Gastroesophageal sphincter (tissue), 4 donors: Measurements from ENCODE around the gene MAP3K4. TPM values are rescaled to one million over a fixed set of nuclear protein-coding genes. Genes with fewer than 3 reads are reported as not detected.

Source experiments
- ATAC-seq: fragments of 150-250 bp; one replicate; pipeline ENCODE4 v1.9.1; 2016; ENCODE audit warnings: mild to moderate bottlenecking, moderate library complexity
- H3K27ac ChIP-seq, 4 donors: fragments of 200-600 bp; sonication (generic) in 3 of 4; 1 replicate in 3 of 4; 2 replicates in 1 of 4; pipeline ENCODE4 v1.5.1; 2016 to 2019
- H3K27me3 ChIP-seq: fragments of 200-600 bp; sonication (generic); one replicate; pipeline ENCODE4 v1.5.1; 2019
- H3K36me3 ChIP-seq, 2 donors: fragments of 200-600 bp; sonication (generic); one replicate each; pipeline ENCODE4 v1.5.1; 2019; ENCODE audit warnings: control low read depth in 1 of 2
- H3K4me1 ChIP-seq, 3 donors: fragments of 200-600 bp; sonication (generic); 1 replicate in 2 of 3; 2 replicates in 1 of 3; pipeline ENCODE4 v1.5.1; 2016 to 2019; ENCODE audit warnings: control low read depth in 2 of 3
- H3K4me3 ChIP-seq, 2 donors: fragments of 200-600 bp; sonication (generic); one replicate each; pipeline ENCODE4 v1.5.1; 2019; ENCODE audit warnings: mild to moderate bottlenecking in 1 of 2, moderate library complexity in 1 of 2
- H3K9me3 ChIP-seq, 3 donors: fragments of 200-600 bp; sonication (generic); one replicate each; pipeline ENCODE4 v1.5.1; 2017 to 2019; ENCODE audit warnings: control low read depth in 2 of 3
- CTCF ChIP-seq, 4 experiments: fragments of 200-600 bp in 2 of 4; fragments of 450-650 bp in 2 of 4; sonication (generic) in 1 of 4; IDR thresholded peaks; one replicate each; pipeline ENCODE4 v1.5.1; 2017 to 2019; ENCODE audit warnings: antibody characterized with exemption in 4 of 4, mild to moderate bottlenecking in 2 of 4, moderate library complexity in 2 of 4
- EP300 ChIP-seq: sonication (generic); formaldehyde crosslinking; IDR thresholded peaks from one replicate; pipeline ENCODE4 v1.6.1; 2017; ENCODE audit warnings: antibody characterized with exemption, mild to moderate bottlenecking
- POLR2A ChIP-seq, 2 donors: fragments of 450-650 bp; IDR thresholded peaks; one replicate each; pipeline ENCODE4 v1.6.1; 2017; ENCODE audit warnings: antibody characterized with exemption in 2 of 2, mild to moderate bottlenecking in 2 of 2, moderate library complexity in 1 of 2
- POLR2AphosphoS5 ChIP-seq: sonication (generic); formaldehyde crosslinking; IDR thresholded peaks from one replicate; pipeline ENCODE4 v1.6.1; 2017; ENCODE audit warnings: antibody characterized with exemption
- WGBS, 2 donors: methylation state at CpG; one replicate each; pipeline ENCODE4 v1.1.5; 2018; ENCODE audit warnings: low coverage in 1 of 2; 5-methylcytosine and 5-hydroxymethylcytosine counted together
- total RNA-seq, 4 donors: library from RNA; depleted of rRNA; stranded (reverse); fragments of >200 nt; gene quantifications; one replicate each; pipeline ENCODE4 v1.1.0, GENCODE V29; 2016

The MAP3K4 gene
- total RNA-seq, 4 donors from 2014 or later: 23.0 to 29.3 (median 26.8) TPM

GRCh38 chr6:161130967-161131766 is 139.6 kb downstream of the MAP3K4 start:
- no peak for ATAC-seq
- Histone ChIP-seq H3K4me3 (no peak overlapping the region), H3K36me3 (peaks cover 0 to 70% of the 10 kb centered on the region in 2 donors), H3K4me1 (no peaks in the 10 kb centered on the region), H3K27me3 (no peaks in the 10 kb centered on the region), H3K9me3 (no peaks in the 10 kb centered on the region), H3K27ac (no peak overlapping the region)
- TF ChIP-seq POLR2A (IDR thresholded peaks at IDR 0.05): no peak
- no peak for TF ChIP-seq CTCF (IDR thresholded peaks at IDR 0.05)
- TF ChIP-seq EP300: no peak
- TF ChIP-seq POLR2AphosphoS5: no peak
- WGBS, 2 donors: 100% methylated on average over 3 of the region's 3 CpGs

DNA sequence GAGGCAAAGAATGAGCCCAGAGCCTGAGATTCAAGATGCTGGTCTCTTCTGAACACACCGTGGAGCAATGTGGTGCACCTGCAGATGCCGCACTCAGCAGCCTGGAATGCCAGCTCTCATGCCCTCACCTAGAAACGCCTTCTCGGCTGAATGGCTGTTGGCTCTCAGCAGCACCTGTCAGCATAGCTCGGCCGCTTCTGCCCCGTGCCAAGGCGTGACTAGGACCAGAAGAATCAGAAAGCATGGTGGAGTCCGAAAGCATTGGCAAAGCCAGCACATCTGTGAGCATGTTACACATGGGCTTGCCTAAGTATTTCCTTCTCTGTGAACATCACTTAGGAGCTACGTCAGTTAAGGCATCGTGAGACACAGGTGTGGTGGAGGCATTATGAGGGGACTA is 140.8 kb downstream of the MAP3K4 start:
- 80 to 98% methylated on average over 1 to 8 of the region's 11 CpGs for WGBS, 2 donors
- Histone ChIP-seq H3K36me3 (peaks cover 0 to 76% of the 10 kb centered on the region in 2 donors), H3K27ac (no peak overlapping the region), H3K4me3 (no peak overlapping the region), H3K27me3 (no peaks in the 10 kb centered on the region), H3K4me1 (no peaks in the 10 kb centered on the region), H3K9me3 (no peaks in the 10 kb centered on the region)
- ATAC-seq: no peak
- TF ChIP-seq POLR2A (IDR thresholded peaks at IDR 0.05): no peak
- no peak for TF ChIP-seq EP300
- no peak for TF ChIP-seq CTCF (IDR thresholded peaks at IDR 0.05)
- no peak for TF ChIP-seq POLR2AphosphoS5

DNA sequence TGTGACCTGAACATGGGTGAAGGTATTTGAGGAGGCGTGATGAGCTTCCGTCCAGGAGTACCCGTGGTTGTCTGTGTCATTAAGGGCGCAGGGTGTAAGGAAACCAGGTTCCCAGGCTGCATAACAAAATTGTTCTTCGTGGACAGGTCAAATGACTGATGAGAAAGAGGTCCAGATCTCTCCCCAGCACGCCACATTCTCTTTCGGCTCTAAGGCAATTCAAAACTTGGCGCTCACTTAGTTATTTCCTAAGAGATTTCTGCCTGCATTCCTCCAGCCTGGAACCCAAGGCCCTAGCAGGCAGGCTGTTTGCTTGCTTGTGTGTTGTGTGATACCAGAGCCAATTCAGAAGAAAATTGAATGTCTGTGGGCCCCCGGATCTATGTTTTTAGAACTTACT is 142.4 kb downstream of the MAP3K4 start:
- TF ChIP-seq CTCF (IDR thresholded peaks at IDR 0.05): no peak
- no peak for TF ChIP-seq POLR2AphosphoS5
- no peak for TF ChIP-seq POLR2A (IDR thresholded peaks at IDR 0.05)
- TF ChIP-seq EP300: no peak

DNA sequence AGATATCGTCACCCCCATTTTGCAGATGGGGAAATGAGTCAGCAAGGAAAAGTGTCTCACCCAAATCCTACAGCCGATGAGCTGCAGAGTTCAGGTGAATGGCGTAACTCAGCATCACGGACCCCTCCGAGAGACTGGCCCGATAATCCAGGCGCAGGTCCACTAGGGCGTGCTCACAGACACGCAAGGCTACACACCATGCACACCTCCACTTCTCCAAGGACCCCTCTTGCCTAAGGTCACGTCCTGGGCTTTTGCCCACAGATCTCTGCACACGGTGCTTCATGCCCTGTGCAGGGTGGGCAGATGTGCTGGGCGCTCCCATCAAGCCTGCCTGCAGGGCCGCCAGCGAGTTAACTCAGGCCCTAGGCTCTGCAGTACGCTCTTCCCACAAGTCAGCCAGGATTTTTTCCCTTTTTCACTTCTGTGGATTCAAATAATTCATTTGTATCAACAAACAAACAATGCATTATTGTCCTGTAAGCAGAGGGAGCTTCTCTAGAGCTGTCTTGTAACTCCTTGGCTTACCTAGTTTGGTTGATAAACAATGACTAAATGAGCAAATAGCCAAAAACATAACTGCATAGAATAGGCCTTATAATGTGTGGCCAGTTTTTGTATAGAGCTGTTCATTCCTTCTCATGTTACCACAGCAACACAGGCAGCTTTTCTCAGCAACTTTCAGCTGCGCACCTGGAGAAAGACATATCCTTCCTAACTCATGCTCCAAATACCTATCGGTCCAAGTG is 143.2 kb downstream of the MAP3K4 start:
- Histone ChIP-seq H3K4me1 (no peaks in the 10 kb centered on the region), H3K9me3 (no peaks in the 10 kb centered on the region), H3K4me3 (no peak overlapping the region), H3K27me3 (no peaks in the 10 kb centered on the region), H3K27ac (no peak overlapping the region), H3K36me3 (peaks cover 0 to 82% of the 10 kb centered on the region in 2 donors)
- no peak for ATAC-seq
- no peak for TF ChIP-seq CTCF (IDR thresholded peaks at IDR 0.05)
- TF ChIP-seq EP300: no peak
- no peak for TF ChIP-seq POLR2AphosphoS5
- TF ChIP-seq POLR2A (IDR thresholded peaks at IDR 0.05): no peak
- 92 to 93% methylated on average over 5 to 11 of the region's 17 CpGs for WGBS, 2 donors

More for the DNA sequence above, 142.4 kb downstream of the MAP3K4 start:
- Histone ChIP-seq H3K4me1 (no peaks in the 10 kb centered on the region), H3K4me3 (no peak overlapping the region), H3K27ac (no peak overlapping the region), H3K27me3 (no peaks in the 10 kb centered on the region), H3K9me3 (no peaks in the 10 kb centered on the region), H3K36me3 (peaks cover 0 to 79% of the 10 kb centered on the region in 2 donors)
- no peak for ATAC-seq
- 71 to 77% methylated on average over 4 to 9 of the region's 9 CpGs for WGBS, 2 donors
